MM.1S (cell line): ENCODE measurements around the gene COBL.

ENCODE experiments used
- EZH2 ChIP-seq: fragments of 300-600 bp; sonication (generic); optimal IDR thresholded peaks from 2 replicates; pipeline ENCODE3; 2017; ENCODE audit warnings: low read depth, mild to moderate bottlenecking, antibody characterized with exemption, low read length, mixed read lengths
- EZH2phosphoT487 ChIP-seq: fragments of 300-600 bp; sonication (generic); IDR thresholded peaks from 2 replicates; pipeline ENCODE4 v1.6.1; 2018; ENCODE audit warnings: antibody characterized with exemption, low read length
- TF ChIP-seq, protein P1 (sequence below): fragments of 300-600 bp; sonication (generic); IDR thresholded peaks from 2 replicates; pipeline ENCODE4 v1.5.1; 2016; ENCODE audit warnings: antibody characterized with exemption, low read length, mixed read lengths

DNA sequence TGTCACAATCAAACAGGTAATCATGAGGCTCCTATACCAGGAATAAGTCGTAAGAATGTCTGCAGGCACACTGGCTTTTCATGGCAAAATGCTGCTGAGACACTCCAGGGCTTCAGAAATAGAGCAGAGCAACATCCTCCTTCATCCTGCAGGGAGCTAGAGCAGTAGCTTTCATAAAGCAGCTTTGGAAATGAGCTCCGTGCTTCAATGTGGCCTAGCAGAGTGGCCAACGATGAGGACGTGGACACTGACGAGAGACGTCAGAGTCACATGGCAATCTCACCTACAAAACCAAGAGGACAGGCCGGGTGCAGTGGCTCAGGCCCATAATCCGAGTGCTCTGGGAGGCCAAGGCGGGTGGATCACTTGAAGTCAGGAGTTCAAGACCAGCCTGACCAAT lies 9.8 kb downstream of the COBL start:
- TF ChIP-seq EZH2phosphoT487 (no peak), EZH2 (no peak)
- TF ChIP-seq, protein P1, sequence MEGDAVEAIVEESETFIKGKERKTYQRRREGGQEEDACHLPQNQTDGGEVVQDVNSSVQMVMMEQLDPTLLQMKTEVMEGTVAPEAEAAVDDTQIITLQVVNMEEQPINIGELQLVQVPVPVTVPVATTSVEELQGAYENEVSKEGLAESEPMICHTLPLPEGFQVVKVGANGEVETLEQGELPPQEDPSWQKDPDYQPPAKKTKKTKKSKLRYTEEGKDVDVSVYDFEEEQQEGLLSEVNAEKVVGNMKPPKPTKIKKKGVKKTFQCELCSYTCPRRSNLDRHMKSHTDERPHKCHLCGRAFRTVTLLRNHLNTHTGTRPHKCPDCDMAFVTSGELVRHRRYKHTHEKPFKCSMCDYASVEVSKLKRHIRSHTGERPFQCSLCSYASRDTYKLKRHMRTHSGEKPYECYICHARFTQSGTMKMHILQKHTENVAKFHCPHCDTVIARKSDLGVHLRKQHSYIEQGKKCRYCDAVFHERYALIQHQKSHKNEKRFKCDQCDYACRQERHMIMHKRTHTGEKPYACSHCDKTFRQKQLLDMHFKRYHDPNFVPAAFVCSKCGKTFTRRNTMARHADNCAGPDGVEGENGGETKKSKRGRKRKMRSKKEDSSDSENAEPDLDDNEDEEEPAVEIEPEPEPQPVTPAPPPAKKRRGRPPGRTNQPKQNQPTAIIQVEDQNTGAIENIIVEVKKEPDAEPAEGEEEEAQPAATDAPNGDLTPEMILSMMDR = no peak
